H9 (cell line): ENCODE data around the gene CCDC38. TPM values are rescaled to one million over a fixed set of nuclear protein-coding genes. Genes with fewer than 3 reads are reported as not detected.

Experiments used
- DNase-seq: peaks from one replicate; pipeline ENCODE4 v3.0.0-alpha.2; 2017
- H2AFZ ChIP-seq: one replicate; pipeline ENCODE4 v1.6.1; 2013; ENCODE audit warnings: mild to moderate bottlenecking, low read length, control low read depth, moderate library complexity
- H2AK5ac ChIP-seq: 2 replicates; pipeline ENCODE4 v1.6.1; 2013; ENCODE audit warnings: low read length, control low read depth, mixed read lengths; ENCODE audit not compliant: insufficient read length
- H2BK120ac ChIP-seq: one replicate; pipeline ENCODE4 v1.6.1; 2013; ENCODE audit warnings: low read depth, mild to moderate bottlenecking, low read length, control low read depth, inconsistent platforms; ENCODE audit not compliant: poor library complexity, severe bottlenecking
- H2BK12ac ChIP-seq: 2 replicates; pipeline ENCODE4 v1.6.1; 2013; ENCODE audit warnings: low read length, control low read depth, mixed read lengths, low read depth; ENCODE audit not compliant: insufficient read length
- H2BK15ac ChIP-seq: 2 replicates; pipeline ENCODE4 v1.6.1; 2013; ENCODE audit warnings: low read depth, low read length, control low read depth
- H2BK20ac ChIP-seq: one replicate; pipeline ENCODE4 v1.6.1; 2013; ENCODE audit warnings: low read depth, mild to moderate bottlenecking, low read length, control low read depth, inconsistent platforms; ENCODE audit not compliant: poor library complexity, severe bottlenecking
- H2BK5ac ChIP-seq: 2 replicates; pipeline ENCODE4 v1.6.1; 2013; ENCODE audit warnings: low read length, control low read depth, mixed read lengths; ENCODE audit not compliant: insufficient read length
- H3K14ac ChIP-seq: 2 replicates; pipeline ENCODE4 v1.6.1; 2013; ENCODE audit warnings: low read length, control low read depth; ENCODE audit not compliant: insufficient read depth
- H3K18ac ChIP-seq: 2 replicates; pipeline ENCODE4 v1.6.1; 2013; ENCODE audit warnings: low read depth, mild to moderate bottlenecking, mixed read lengths, low read length, control low read depth; ENCODE audit not compliant: insufficient read length
- H3K23ac ChIP-seq: 2 replicates; pipeline ENCODE4 v1.6.1; 2013; ENCODE audit warnings: low read length, control low read depth, mixed read lengths, low read depth; ENCODE audit not compliant: insufficient read length
- H3K23me2 ChIP-seq: 2 replicates; pipeline ENCODE4 v1.6.1; 2013; ENCODE audit warnings: low read depth, mild to moderate bottlenecking, mixed read lengths, low read length, control low read depth; ENCODE audit not compliant: insufficient read length, poor library complexity, severe bottlenecking
- H3K27ac ChIP-seq: 2 replicates; pipeline ENCODE4 v1.5.1; 2013; ENCODE audit warnings: low read length, control low read depth, mixed read lengths, low read depth; ENCODE audit not compliant: insufficient read length
- H3K27me3 ChIP-seq: 2 replicates; pipeline ENCODE4 v1.6.1; 2013; ENCODE audit warnings: low read length, control low read depth, inconsistent platforms; ENCODE audit not compliant: insufficient read depth
- H3K4ac ChIP-seq: 2 replicates; pipeline ENCODE4 v1.6.1; 2013; ENCODE audit warnings: low read depth, mild to moderate bottlenecking, control low read depth, inconsistent platforms, low read length, moderate library complexity
- H3K4me1 ChIP-seq: 2 replicates; pipeline ENCODE4 v1.6.1; 2013; ENCODE audit warnings: low read length, control low read depth, inconsistent platforms; ENCODE audit not compliant: insufficient read depth
- H3K4me2 ChIP-seq: 2 replicates; pipeline ENCODE4 v1.6.1; 2013; ENCODE audit warnings: low read length, control low read depth, mixed read lengths; ENCODE audit not compliant: insufficient read length, insufficient read depth
- H3K56ac ChIP-seq: 2 replicates; pipeline ENCODE4 v1.6.1; 2013; ENCODE audit warnings: low read depth, mild to moderate bottlenecking, mixed read lengths, low read length, control low read depth; ENCODE audit not compliant: insufficient read length
- H3K79me1 ChIP-seq: 2 replicates; pipeline ENCODE4 v1.6.1; 2013; ENCODE audit warnings: low read depth, mild to moderate bottlenecking, moderate library complexity, low read length, control low read depth, inconsistent platforms; ENCODE audit not compliant: insufficient read depth, poor library complexity, severe bottlenecking
- H3K79me2 ChIP-seq: 2 replicates; pipeline ENCODE4 v1.6.1; 2013; ENCODE audit warnings: low read length, control low read depth, inconsistent platforms; ENCODE audit not compliant: insufficient read depth
- H3K9ac ChIP-seq: 2 replicates; pipeline ENCODE4 v1.6.1; 2013; ENCODE audit warnings: low read length, control low read depth, mixed read lengths; ENCODE audit not compliant: insufficient read length; ENCODE audit errors: extremely low read depth
- H3K9me3 ChIP-seq: one replicate; pipeline ENCODE4 v1.6.1; 2013; ENCODE audit warnings: low read depth, low read length, inconsistent platforms; ENCODE audit not compliant: control insufficient read depth
- H3T11ph ChIP-seq: one replicate; pipeline ENCODE4 v1.6.1; 2013; ENCODE audit warnings: mild to moderate bottlenecking, low read length, control low read depth, inconsistent platforms
- H4K20me1 ChIP-seq: one replicate; pipeline ENCODE4 v1.6.1; 2013; ENCODE audit not compliant: control insufficient read depth, insufficient read length, insufficient read depth
- H4K5ac ChIP-seq: 2 replicates; pipeline ENCODE4 v1.6.1; 2013; ENCODE audit warnings: low read depth, mild to moderate bottlenecking, mixed read lengths, low read length, control low read depth; ENCODE audit not compliant: insufficient read length
- H4K8ac ChIP-seq: replicated peaks from 2 replicates; pipeline ENCODE4 v1.6.1; 2013; ENCODE audit warnings: low read length, control low read depth, mixed read lengths, low read depth; ENCODE audit not compliant: insufficient read length
- H4K91ac ChIP-seq: 2 replicates; pipeline ENCODE4 v1.6.1; 2013; ENCODE audit warnings: low read depth, mild to moderate bottlenecking, moderate library complexity, mixed read lengths, low read length, control low read depth; ENCODE audit not compliant: insufficient read length
- H3K27ac Mint-ChIP-seq, 3 experiments: 2 replicates in 2 of 3; 3 replicates in 1 of 3; pipeline ENCODE4 v1.8.0; 2020 to 2021; ENCODE audit warnings: mixed read lengths in 3 of 3, mild to moderate bottlenecking in 1 of 3, moderate library complexity in 1 of 3
- H3K27me3 Mint-ChIP-seq: 2 replicates; pipeline ENCODE4 v1.8.0; 2021; ENCODE audit warnings: low read depth, mild to moderate bottlenecking, moderate library complexity, mixed read lengths
- H3K36me3 Mint-ChIP-seq, 3 experiments: 2 replicates in 2 of 3; 3 replicates in 1 of 3; pipeline ENCODE4 v1.8.0; 2020 to 2021; ENCODE audit warnings: low read depth in 3 of 3, mixed read lengths in 3 of 3; ENCODE audit not compliant: insufficient read depth in 1 of 3
- H3K4me1 Mint-ChIP-seq, 2 experiments: 2 replicates each; pipeline ENCODE4 v1.8.0; 2020; ENCODE audit warnings: mixed read lengths in 2 of 2
- H3K4me3 Mint-ChIP-seq, 2 experiments: 2 replicates in 1 of 2; 3 replicates in 1 of 2; pipeline ENCODE4 v1.8.0; 2020 to 2021; ENCODE audit warnings: mild to moderate bottlenecking in 2 of 2, mixed read lengths in 2 of 2, moderate library complexity in 1 of 2
- H3K9me3 Mint-ChIP-seq, 2 experiments: 2 replicates in 1 of 2; 3 replicates in 1 of 2; pipeline ENCODE4 v1.8.0; 2020; ENCODE audit warnings: mild to moderate bottlenecking in 2 of 2, mixed read lengths in 2 of 2, moderate library complexity in 1 of 2
- CTCF ChIP-seq: fragments of 200-600 bp; sonication (generic); conservative IDR thresholded peaks from 3 replicates; pipeline ENCODE4 v1.8.0; 2021; ENCODE audit warnings: antibody characterized with exemption, mild to moderate bottlenecking
- WGBS: extraction: QIAGEN DNeasy Blood & Tissue Kit; methylation state at CpG from one replicate; pipeline ENCODE4 v1.1.7; 2013; ENCODE audit warnings: missing lambda C conversion rate, low lambda C conversion rate, mixed read lengths; ENCODE audit not compliant: insufficient read length; ENCODE audit errors: extremely low coverage; 5-methylcytosine and 5-hydroxymethylcytosine counted together
- total RNA-seq: library from RNA; stranded (reverse); gene quantifications from 2 replicates; pipeline ENCODE4 v1.2.1, GENCODE V29; 2021

The CCDC38 gene
- total RNA-seq, 1 experiment from 2014 or later, result not detected

GRCh38 chr12:95882080-95882479 lies 60.3 kb downstream of the CCDC38 start:
- Histone ChIP-seq H3K18ac (no peak overlapping the region), H3K27ac (no peak overlapping the region), H3K9ac (no peak overlapping the region), H4K91ac (no peak overlapping the region), H3K14ac (no peak overlapping the region), H3K79me2 (no peaks in the 10 kb centered on the region), H2AK5ac (no peak overlapping the region), H3K4me2 (no peak overlapping the region), H3K4me1 (no peaks in the 10 kb centered on the region), H2BK15ac (no peak overlapping the region), H3K23ac (no peak overlapping the region), H2BK12ac (no peak overlapping the region), H2AFZ (no peak overlapping the region), H2BK20ac (no peak overlapping the region), H2BK5ac (no peak overlapping the region), H3K79me1 (no peaks in the 10 kb centered on the region), H3T11ph (no peak overlapping the region), H2BK120ac (no peak overlapping the region), H3K56ac (no peak overlapping the region), H3K23me2 (no peaks in the 10 kb centered on the region), H4K20me1 (no peaks in the 10 kb centered on the region), H4K5ac (no peak overlapping the region), H3K9me3 (no peaks in the 10 kb centered on the region), H3K4ac (no peak overlapping the region), H4K8ac (no peak overlapping the region), H3K27me3 (no peaks in the 10 kb centered on the region)
- DNase-seq, result no peak
- no peak for TF ChIP-seq CTCF
- peaks cover 2% of the 10 kb centered on the region in 2 experiments; a peak in 2 of 5 replicates for H3K9me3 Mint-ChIP-seq
- H3K27me3 Mint-ChIP-seq, result no peaks in the 10 kb centered on the region
- no peaks in the 10 kb centered on the region for H3K36me3 Mint-ChIP-seq
- no peak overlapping the region for H3K4me3 Mint-ChIP-seq
- no peaks in the 10 kb centered on the region for H3K4me1 Mint-ChIP-seq
- 100% methylated on average over 1 of the region's 1 CpG for WGBS
- no peak overlapping the region for H3K27ac Mint-ChIP-seq
